NCI-H1092 treated with DMSO at 0.1 percent for 48 hours (cell line): ENCODE measurements around the gene PARD3B.

Experiments used
- DNase-seq: peaks from one replicate; lab custom pipeline; 2025; lab: John Stamatoyannopoulos, UW

Gene PARD3B

GRCh38 chr2:205133544-205133943, 588.3 kb downstream of the PARD3B start:
- DNase-seq = no peak

- no peak for DNase-seq
Measured at GRCh38 chr2:205138735-205139134, 593.5 kb downstream of the PARD3B start.

- peak; percentile 63 for DNase-seq
Measured at GRCh38 chr2:205139822-205140463, 594.7 kb downstream of the PARD3B start.

- no peak for DNase-seq
Measured at GRCh38 chr2:205141381-205141780, 596.1 kb downstream of the PARD3B start.

- DNase-seq = no peak
Measured at GRCh38 chr2:205145888-205146287, 600.6 kb downstream of the PARD3B start.

GRCh38 chr2:205148755-205149154, 603.5 kb downstream of the PARD3B start:
- peak; percentile 81 for DNase-seq

GRCh38 chr2:205156457-205156856, 611.2 kb downstream of the PARD3B start:
- DNase-seq = no peak

GRCh38 chr2:205158404-205158803, 613.1 kb downstream of the PARD3B start:
- DNase-seq = no peak

GRCh38 chr2:205161156-205161839, 616.0 kb downstream of the PARD3B start:
- no peak for DNase-seq

- no peak for DNase-seq
Measured at GRCh38 chr2:205166745-205167144, 621.5 kb downstream of the PARD3B start.

GRCh38 chr2:205169012-205169411, 623.7 kb downstream of the PARD3B start:
- DNase-seq = no peak

GRCh38 chr2:205169464-205169863, 624.2 kb downstream of the PARD3B start:
- DNase-seq = no peak

GRCh38 chr2:205170399-205170798, 625.1 kb downstream of the PARD3B start:
- DNase-seq = no peak

- no peak for DNase-seq
Measured at GRCh38 chr2:205171261-205171940, 626.1 kb downstream of the PARD3B start.

- no peak for DNase-seq
Measured at GRCh38 chr2:205175831-205176230, 630.6 kb downstream of the PARD3B start.

GRCh38 chr2:205176546-205176945, 631.3 kb downstream of the PARD3B start:
- DNase-seq = no peak

GRCh38 chr2:205177546-205177945, 632.3 kb downstream of the PARD3B start:
- DNase-seq = no peak

- DNase-seq = no peak
Measured at GRCh38 chr2:205180730-205181129, 635.5 kb downstream of the PARD3B start.

GRCh38 chr2:205187731-205188130, 642.5 kb downstream of the PARD3B start:
- DNase-seq = no peak

- DNase-seq = no peak
Measured at GRCh38 chr2:205188239-205189138, 643.2 kb downstream of the PARD3B start.

- no peak for DNase-seq
Measured at GRCh38 chr2:205189301-205189700, 644.0 kb downstream of the PARD3B start.

- no peak for DNase-seq
Measured at GRCh38 chr2:205190528-205190927, 645.3 kb downstream of the PARD3B start.
